Panc1 (cell line): ENCODE results near the gene REV1. TPM values are rescaled to one million over a fixed set of nuclear protein-coding genes. Genes with fewer than 3 reads are reported as not detected.

Source experiments
- ATAC-seq: fragments of 200-7000 bp; cut with Tn5 transposase; 2 replicates; pipeline ENCODE4 v1.9.1; 2020; ENCODE audit warnings: mild to moderate bottlenecking, moderate library complexity
- BruUV-seq: library from RNA; stranded (reverse); fragments of 400-500 nt; replicated peaks from 2 replicates; lab custom pipeline; 2021; lab: Mats Ljungman, UMichigan
- CTCF ChIA-PET: fragments of 300-600 bp; sonication (Branson Sonifier 250); formaldehyde crosslinking; loops from one replicate; lab custom pipeline; 2022; ENCODE audit warnings: antibody characterized with exemption; lab: Charles Lee
- POLR2A ChIA-PET: fragments of 300-600 bp; sonication (Branson Sonifier 250); formaldehyde crosslinking; loops from one replicate; lab custom pipeline; 2022; ENCODE audit warnings: antibody characterized with exemption; lab: Charles Lee
- DNase-seq: peaks from one replicate; pipeline ENCODE4 v3.0.0-alpha.2; 2010; ENCODE audit warnings: low read depth, low spot score
- H3K27ac ChIP-seq: 2 replicates; pipeline ENCODE4 v1.5.1; 2011; ENCODE audit warnings: mild to moderate bottlenecking, low read length, inconsistent platforms
- H3K27me3 ChIP-seq: fragments of 200-500 bp; sonication (Bioruptor generic); 2 replicates; pipeline ENCODE4 v1.6.0; 2014; ENCODE audit warnings: low read length, inconsistent platforms; ENCODE audit not compliant: control insufficient read depth, insufficient read depth
- H3K36me3 ChIP-seq: fragments of 200-500 bp; sonication (Bioruptor generic); 2 replicates; pipeline ENCODE4 v1.5.1; 2014; ENCODE audit warnings: inconsistent platforms, mild to moderate bottlenecking, low read length, moderate library complexity; ENCODE audit not compliant: control insufficient read depth, insufficient read depth
- H3K4me1 ChIP-seq: 2 replicates; pipeline ENCODE4 v1.5.1; 2011; ENCODE audit warnings: inconsistent platforms, mild to moderate bottlenecking, low read length, moderate library complexity; ENCODE audit not compliant: control insufficient read depth, insufficient read depth
- H3K4me3 ChIP-seq, 2 experiments: 2 replicates each; pipeline ENCODE4 v1.5.1; 2011 to 2012; ENCODE audit warnings: low read depth in 2 of 2, low read length in 2 of 2, mild to moderate bottlenecking in 2 of 2, inconsistent platforms in 1 of 2, moderate library complexity in 1 of 2
- H3K9me3 ChIP-seq: fragments of 200-500 bp; sonication (Bioruptor generic); 2 replicates; pipeline ENCODE4 v1.5.1; 2014; ENCODE audit warnings: low read depth, mild to moderate bottlenecking, inconsistent platforms, low read length, moderate library complexity; ENCODE audit not compliant: control insufficient read depth, insufficient read depth
- CTCF ChIP-seq: fragments of 450-650 bp; IDR thresholded peaks from 2 replicates; pipeline ENCODE4 v1.5.1; 2017; ENCODE audit warnings: mild to moderate bottlenecking
- POLR2AphosphoS5 ChIP-seq: IDR thresholded peaks from 2 replicates; pipeline ENCODE4 v1.6.1; 2012; ENCODE audit warnings: mild to moderate bottlenecking, low read depth, low read length, moderate library complexity
- SIN3A ChIP-seq: IDR thresholded peaks from 2 replicates; pipeline ENCODE4 v1.6.1; 2012; ENCODE audit warnings: low read depth, mild to moderate bottlenecking, low read length, moderate library complexity, borderline replicate concordance; ENCODE audit not compliant: insufficient read depth
- TCF7L2 ChIP-seq: IDR thresholded peaks from 2 replicates; pipeline ENCODE4 v1.6.1; 2011; ENCODE audit warnings: mild to moderate bottlenecking, low read depth, low read length, inconsistent platforms
- in situ Hi-C: cut with HindIII; loops from 2 replicates; pipeline ENCODE4 v1.10.0; 2016; ENCODE audit warnings: low sequenced_read_pairs, low pct_unique_long_range_greater_than_20kb
- intact Hi-C: fragments of 100-400 bp; cut with micrococcal nuclease; formaldehyde crosslinking; loops from one replicate; pipeline ENCODE4 v1.10.0; 2022; ENCODE audit not compliant: unreplicated experiment
- total RNA-seq: library from RNA; stranded (reverse); gene quantifications from one replicate; pipeline ENCODE4 v1.2.1, GENCODE V29; 2021; ENCODE audit not compliant: unreplicated experiment
- TF ChIP-seq, protein P1 (sequence below), 2 experiments: IDR thresholded peaks; 2 replicates each; pipeline ENCODE4 v1.6.1; 2011 to 2012; ENCODE audit warnings: low read depth in 2 of 2, control low read depth in 1 of 2, low read length in 1 of 2, mild to moderate bottlenecking in 1 of 2, moderate library complexity in 1 of 2; ENCODE audit not compliant: insufficient read depth in 1 of 2

The REV1 gene
- total RNA-seq, 1 experiment from 2014 or later: 35.0 TPM

- peaks cover 3% of the 10 kb centered on the region; the same call in 1 of the 2 replicates for H3K4me1 ChIP-seq
- H3K27ac ChIP-seq: no peak overlapping the region
- ChIA-PET POLR2A (no interaction called here), CTCF (no interaction called here)
- H3K4me3 ChIP-seq: no peak overlapping the region
- no peak for ATAC-seq
- BruUV-seq: no TSS peak
- no peaks in the 10 kb centered on the region for H3K9me3 ChIP-seq
- TF ChIP-seq CTCF: no peak
- TF ChIP-seq, protein P1, sequence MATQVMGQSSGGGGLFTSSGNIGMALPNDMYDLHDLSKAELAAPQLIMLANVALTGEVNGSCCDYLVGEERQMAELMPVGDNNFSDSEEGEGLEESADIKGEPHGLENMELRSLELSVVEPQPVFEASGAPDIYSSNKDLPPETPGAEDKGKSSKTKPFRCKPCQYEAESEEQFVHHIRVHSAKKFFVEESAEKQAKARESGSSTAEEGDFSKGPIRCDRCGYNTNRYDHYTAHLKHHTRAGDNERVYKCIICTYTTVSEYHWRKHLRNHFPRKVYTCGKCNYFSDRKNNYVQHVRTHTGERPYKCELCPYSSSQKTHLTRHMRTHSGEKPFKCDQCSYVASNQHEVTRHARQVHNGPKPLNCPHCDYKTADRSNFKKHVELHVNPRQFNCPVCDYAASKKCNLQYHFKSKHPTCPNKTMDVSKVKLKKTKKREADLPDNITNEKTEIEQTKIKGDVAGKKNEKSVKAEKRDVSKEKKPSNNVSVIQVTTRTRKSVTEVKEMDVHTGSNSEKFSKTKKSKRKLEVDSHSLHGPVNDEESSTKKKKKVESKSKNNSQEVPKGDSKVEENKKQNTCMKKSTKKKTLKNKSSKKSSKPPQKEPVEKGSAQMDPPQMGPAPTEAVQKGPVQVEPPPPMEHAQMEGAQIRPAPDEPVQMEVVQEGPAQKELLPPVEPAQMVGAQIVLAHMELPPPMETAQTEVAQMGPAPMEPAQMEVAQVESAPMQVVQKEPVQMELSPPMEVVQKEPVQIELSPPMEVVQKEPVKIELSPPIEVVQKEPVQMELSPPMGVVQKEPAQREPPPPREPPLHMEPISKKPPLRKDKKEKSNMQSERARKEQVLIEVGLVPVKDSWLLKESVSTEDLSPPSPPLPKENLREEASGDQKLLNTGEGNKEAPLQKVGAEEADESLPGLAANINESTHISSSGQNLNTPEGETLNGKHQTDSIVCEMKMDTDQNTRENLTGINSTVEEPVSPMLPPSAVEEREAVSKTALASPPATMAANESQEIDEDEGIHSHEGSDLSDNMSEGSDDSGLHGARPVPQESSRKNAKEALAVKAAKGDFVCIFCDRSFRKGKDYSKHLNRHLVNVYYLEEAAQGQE (IDR thresholded peaks at IDR 0.05; ENCODE audit: insufficient read depth in 1 of 2, low read depth in 2 of 2, low read length in 1 of 2): no peak
- no peak for TF ChIP-seq SIN3A
- TF ChIP-seq POLR2AphosphoS5: no peak
- peaks cover 49% of the 10 kb centered on the region for H3K36me3 ChIP-seq
- DNase-seq: no peak
- intact Hi-C loops: no loop called here
- in situ Hi-C loops: no loop called here
- H3K27me3 ChIP-seq: no peaks in the 10 kb centered on the region
Observed at GRCh38 chr2:99401841-99402240, 88.0 kb downstream of the REV1 start.

- no peak for DNase-seq
- peaks cover 3% of the 10 kb centered on the region; the same call in 1 of the 2 replicates for H3K4me1 ChIP-seq
- CTCF ChIA-PET: interaction anchor here (0.5 kb wide), 1 partner anchor 981 kb away, joined by 3 read pairs; no protein-coding TSS in a partner anchor
- no peak for ATAC-seq
- no peaks in the 10 kb centered on the region for H3K9me3 ChIP-seq
- TF ChIP-seq, protein P1 (IDR thresholded peaks at IDR 0.05; ENCODE audit: insufficient read depth in 1 of 2, low read depth in 2 of 2, low read length in 1 of 2): no peak
- TF ChIP-seq POLR2AphosphoS5 (no peak), CTCF (no peak), TCF7L2 (no peak), SIN3A (no peak)
- in situ Hi-C loops (no loop called here), intact Hi-C loops (no loop called here)
- H3K27me3 ChIP-seq: no peaks in the 10 kb centered on the region
- H3K4me3 ChIP-seq: no peak overlapping the region
- peaks cover 47% of the 10 kb centered on the region for H3K36me3 ChIP-seq
- no peak overlapping the region for H3K27ac ChIP-seq
- BruUV-seq: no TSS peak
- POLR2A ChIA-PET: no interaction called here
Observed at GRCh38 chr2:99399795-99400194, 90.0 kb downstream of the REV1 start.
